A549 (cell line): ENCODE results near the gene PTPA.

ENCODE experiments used
- CHD4 ChIP-seq: fragments of 200-600 bp; sonication (generic); IDR thresholded peaks from 2 replicates; pipeline ENCODE4 v1.6.1; 2016; ENCODE audit warnings: antibody characterized with exemption, mild to moderate bottlenecking, borderline replicate concordance
- CTCF ChIP-seq: fragments of >200 bp; sonication (Bioruptor Twin); formaldehyde crosslinking; IDR thresholded peaks from 3 replicates; pipeline ENCODE4 v1.5.1; 2016
- ELK1 ChIP-seq: fragments of 150-350 bp; IDR thresholded peaks from 2 replicates; pipeline ENCODE4 v1.6.1; 2014; ENCODE audit warnings: low read depth, mild to moderate bottlenecking, low read length
- EP300 ChIP-seq, 2 experiments: fragments of >200 bp; sonication (Bioruptor Twin); formaldehyde crosslinking; IDR thresholded peaks; 2 replicates in 1 of 2; 3 replicates in 1 of 2; pipeline ENCODE4 v1.6.1; 2016 to 2017
- MAFK ChIP-seq: fragments of 450-650 bp; IDR thresholded peaks from 2 replicates; pipeline ENCODE4 v1.6.1; 2014; ENCODE audit not compliant: partially characterized antibody
- MYC ChIP-seq: IDR thresholded peaks from 2 replicates; pipeline ENCODE4 v1.6.1; 2012; ENCODE audit warnings: mild to moderate bottlenecking, inconsistent platforms, low read length, improper control_type of control experiment, borderline replicate concordance
- POLR2A ChIP-seq: IDR thresholded peaks from 2 replicates; pipeline ENCODE4 v1.6.1; 2012; ENCODE audit warnings: mild to moderate bottlenecking, low read length
- POLR2AphosphoS2 ChIP-seq: conservative IDR thresholded peaks from 2 replicates; pipeline ENCODE4 v1.6.1; 2012; ENCODE audit warnings: low read length, improper control_type of control experiment, inconsistent platforms
- RARB ChIP-seq: fragments of 250-450 bp; sonication (Bioruptor Pico); IDR thresholded peaks from 2 replicates; pipeline ENCODE4 v1.8.0; 2021; ENCODE audit warnings: mild to moderate bottlenecking, moderate library complexity
- RCOR1 ChIP-seq: fragments of 150-350 bp; IDR thresholded peaks from 2 replicates; pipeline ENCODE4 v1.6.1; 2014; ENCODE audit warnings: antibody characterized with exemption, low read length, low read depth
- RNF2 ChIP-seq: fragments of 200-600 bp; sonication (generic); IDR thresholded peaks from 2 replicates; pipeline ENCODE4 v1.6.1; 2016; ENCODE audit warnings: low read depth, mild to moderate bottlenecking, antibody characterized with exemption, moderate library complexity, borderline replicate concordance
- USF2 ChIP-seq: fragments of 450-650 bp; IDR thresholded peaks from 2 replicates; pipeline ENCODE4 v1.6.1; 2014; ENCODE audit warnings: antibody characterized with exemption

- TF ChIP-seq EP300 (IDR thresholded peaks at IDR 0.05) (no peak), CTCF (no peak), CHD4 (no peak), MAFK (no peak), RARB (CRISPR knock-in tag) (no peak), POLR2A (no peak), ELK1 (no peak), RNF2 (no peak), RCOR1 (no peak), POLR2AphosphoS2 (no peak), USF2 (no peak), MYC (no peak)
These were observed 38.2 kb downstream of the PTPA start for GRCh38 chr9:129149442-129149841.
